ENCODE measurements around the gene SNX30. TPM values are rescaled to one million over a fixed set of nuclear protein-coding genes. Genes with fewer than 3 reads are reported as not detected.

Gene SNX30
- total RNA-seq, 1 donor: 22.0 TPM

DNA sequence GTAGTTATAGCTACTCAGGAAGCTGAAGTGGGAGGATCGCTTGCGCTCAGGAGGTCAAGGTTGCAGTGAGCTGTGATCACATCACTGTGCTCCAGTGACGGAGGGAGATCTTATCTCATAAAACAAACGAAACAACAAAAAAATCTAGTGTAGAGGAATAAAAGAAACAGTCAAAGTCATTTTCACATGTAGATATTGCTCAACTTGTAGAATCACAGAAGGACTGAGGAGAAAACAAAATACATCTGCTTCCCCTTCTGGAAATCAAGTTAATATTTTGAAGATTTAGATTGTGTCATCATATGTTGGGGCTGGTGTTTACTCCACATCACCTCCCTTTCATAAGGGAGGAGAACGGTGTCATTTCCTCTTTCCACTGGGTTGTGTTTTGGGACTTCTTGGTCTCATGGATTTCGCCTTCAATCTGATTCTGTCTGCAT, 148.3 kb downstream of the SNX30 start:
- TF ChIP-seq, protein P1, sequence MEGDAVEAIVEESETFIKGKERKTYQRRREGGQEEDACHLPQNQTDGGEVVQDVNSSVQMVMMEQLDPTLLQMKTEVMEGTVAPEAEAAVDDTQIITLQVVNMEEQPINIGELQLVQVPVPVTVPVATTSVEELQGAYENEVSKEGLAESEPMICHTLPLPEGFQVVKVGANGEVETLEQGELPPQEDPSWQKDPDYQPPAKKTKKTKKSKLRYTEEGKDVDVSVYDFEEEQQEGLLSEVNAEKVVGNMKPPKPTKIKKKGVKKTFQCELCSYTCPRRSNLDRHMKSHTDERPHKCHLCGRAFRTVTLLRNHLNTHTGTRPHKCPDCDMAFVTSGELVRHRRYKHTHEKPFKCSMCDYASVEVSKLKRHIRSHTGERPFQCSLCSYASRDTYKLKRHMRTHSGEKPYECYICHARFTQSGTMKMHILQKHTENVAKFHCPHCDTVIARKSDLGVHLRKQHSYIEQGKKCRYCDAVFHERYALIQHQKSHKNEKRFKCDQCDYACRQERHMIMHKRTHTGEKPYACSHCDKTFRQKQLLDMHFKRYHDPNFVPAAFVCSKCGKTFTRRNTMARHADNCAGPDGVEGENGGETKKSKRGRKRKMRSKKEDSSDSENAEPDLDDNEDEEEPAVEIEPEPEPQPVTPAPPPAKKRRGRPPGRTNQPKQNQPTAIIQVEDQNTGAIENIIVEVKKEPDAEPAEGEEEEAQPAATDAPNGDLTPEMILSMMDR (IDR thresholded peaks at IDR 0.05; ENCODE audit: insufficient read depth, low read length): no peak
- no peak for DNase-seq (ENCODE audit: low read depth)
- H3K4me3 ChIP-seq (ENCODE audit: low read depth, low read length): no peak overlapping the region

DNA sequence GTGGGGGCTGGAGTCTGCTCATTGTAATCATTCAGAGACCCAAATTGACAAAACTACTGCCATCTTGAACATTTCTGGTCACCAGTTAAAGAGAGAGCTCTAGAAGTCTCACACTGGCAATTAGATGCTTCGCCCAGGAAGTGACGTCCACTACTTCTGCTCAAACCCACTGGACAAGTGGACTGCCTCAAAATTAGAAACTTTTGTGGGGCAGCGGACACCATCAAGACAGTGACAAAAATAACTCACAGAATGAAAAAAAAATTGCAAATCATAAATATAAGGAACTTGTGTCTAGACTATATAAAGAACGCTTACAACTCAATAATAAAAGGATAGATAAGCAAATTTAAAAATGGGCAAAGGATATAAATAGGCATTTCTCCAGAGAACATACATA, 149.9 kb downstream of the SNX30 start:
- TF ChIP-seq, protein P1 (IDR thresholded peaks at IDR 0.05; ENCODE audit: insufficient read depth, low read length): no peak
- DNase-seq (ENCODE audit: low read depth): no peak
- H3K4me3 ChIP-seq (ENCODE audit: low read depth, low read length): no peak overlapping the region

DNA sequence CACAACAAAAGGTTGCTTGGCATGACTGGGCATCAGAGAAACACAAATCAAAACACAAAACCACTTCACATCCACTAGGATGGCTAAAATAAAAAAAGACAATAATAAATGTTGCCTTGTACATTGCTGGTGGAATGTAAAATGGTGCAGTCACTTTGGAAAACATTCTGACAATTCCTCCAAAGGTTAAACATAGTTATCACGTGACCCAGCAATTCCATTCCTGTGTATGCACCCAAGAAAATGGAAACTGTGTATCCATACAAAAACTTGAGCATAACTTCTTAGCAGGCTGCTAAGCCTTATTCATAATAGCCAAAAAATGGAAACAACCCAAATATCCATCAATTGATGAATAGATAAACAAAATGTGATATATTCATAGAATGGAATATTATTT, 150.3 kb downstream of the SNX30 start:
- no peak for DNase-seq (ENCODE audit: low read depth)
- H3K4me3 ChIP-seq (ENCODE audit: low read depth, low read length): no peak overlapping the region
- TF ChIP-seq, protein P1 (IDR thresholded peaks at IDR 0.05; ENCODE audit: insufficient read depth, low read length): no peak

DNA sequence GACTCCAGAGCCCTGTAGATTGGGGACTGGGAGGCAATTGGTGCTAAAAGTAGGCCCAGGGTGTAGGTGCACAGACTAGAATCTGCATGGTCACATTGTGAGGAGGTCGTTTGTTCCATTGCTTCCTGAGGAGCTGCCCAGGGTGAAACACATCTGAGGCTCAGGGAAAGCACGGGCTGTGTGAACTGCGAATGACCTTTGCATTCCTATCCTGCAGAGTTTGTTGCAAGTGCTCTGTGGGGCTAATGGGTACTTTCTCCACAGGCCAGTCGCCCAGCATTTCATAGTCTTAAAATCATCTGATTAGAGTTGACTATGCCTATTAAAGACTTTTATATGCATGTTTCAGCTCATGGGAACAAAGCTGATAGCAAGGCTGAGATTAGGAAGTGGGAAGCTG, 154.5 kb downstream of the SNX30 start:
- TF ChIP-seq, protein P1 (IDR thresholded peaks at IDR 0.05; ENCODE audit: insufficient read depth, low read length): no peak

DNA sequence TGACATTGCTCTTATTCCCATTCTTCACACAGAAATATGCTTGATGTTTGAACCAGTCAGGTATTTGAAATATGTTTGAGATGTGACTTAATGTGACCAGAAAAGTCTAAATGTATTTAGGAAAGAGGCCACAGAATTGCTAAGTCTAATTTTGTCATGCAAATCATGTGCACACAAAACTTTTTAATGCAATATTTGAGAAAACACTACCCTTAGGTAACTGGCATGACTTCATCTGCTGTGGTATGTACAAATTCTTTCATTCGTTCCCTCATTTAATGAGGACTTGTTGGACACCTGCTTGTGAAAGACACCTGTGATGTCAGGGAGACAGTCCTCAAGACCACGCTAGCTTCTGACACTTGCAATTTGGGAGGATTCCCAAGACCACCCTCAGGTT, 161.2 kb downstream of the SNX30 start:
- TF ChIP-seq, protein P1 (IDR thresholded peaks at IDR 0.05; ENCODE audit: insufficient read depth, low read length): no peak
- no peak overlapping the region for H3K4me3 ChIP-seq (ENCODE audit: low read depth, low read length)
- no peak for DNase-seq (ENCODE audit: low read depth)

More for the DNA sequence above, 154.5 kb downstream of the SNX30 start:
- DNase-seq (ENCODE audit: low read depth): no peak
- no peak overlapping the region for H3K4me3 ChIP-seq (ENCODE audit: low read depth, low read length)

DNA sequence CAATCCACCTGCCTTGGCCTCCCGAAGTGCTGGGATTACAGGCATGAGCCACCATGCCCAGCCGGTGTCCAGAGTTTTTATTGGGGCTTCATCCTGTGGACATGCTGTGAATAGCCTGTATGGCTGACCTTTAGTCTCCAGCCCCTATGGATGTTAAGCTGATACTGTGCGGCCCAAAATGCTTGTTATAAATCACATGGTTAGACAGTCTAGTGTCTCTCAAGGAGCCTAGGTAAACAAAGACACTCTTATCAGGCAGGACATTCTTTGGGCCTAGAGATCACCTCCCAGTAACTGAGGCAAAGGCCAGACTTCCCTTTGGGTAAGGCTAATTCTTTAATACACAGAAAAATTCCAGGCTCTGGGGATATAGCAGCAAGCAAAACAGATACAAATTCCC, 162.1 kb downstream of the SNX30 start:
- DNase-seq (ENCODE audit: low read depth): no peak
- TF ChIP-seq, protein P1 (IDR thresholded peaks at IDR 0.05; ENCODE audit: insufficient read depth, low read length): no peak
- no peak overlapping the region for H3K4me3 ChIP-seq (ENCODE audit: low read depth, low read length)

DNA sequence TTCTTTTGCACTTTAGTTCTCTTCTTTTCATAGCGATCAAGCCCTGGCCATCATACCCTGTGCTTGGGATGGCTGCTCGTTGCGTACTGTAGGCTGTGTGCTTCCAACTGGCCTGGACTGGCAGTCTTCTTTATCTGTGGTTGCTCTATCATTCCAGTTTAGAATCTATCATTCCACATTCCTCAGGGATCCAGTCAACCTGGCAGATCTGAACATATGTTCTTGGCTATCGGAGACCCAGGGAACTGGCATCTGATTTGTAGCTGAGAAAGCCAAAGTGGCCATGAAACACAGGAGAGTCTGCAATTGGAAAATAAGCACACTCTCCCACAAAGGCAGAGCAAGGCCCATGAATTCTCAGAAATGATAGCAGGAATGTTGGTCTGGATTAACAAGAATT, 162.8 kb downstream of the SNX30 start:
- no peak overlapping the region for H3K4me3 ChIP-seq (ENCODE audit: low read depth, low read length)
- DNase-seq (ENCODE audit: low read depth): peak; percentile 14
- TF ChIP-seq, protein P1 (IDR thresholded peaks at IDR 0.05; ENCODE audit: insufficient read depth, low read length): no peak
